Karpas-422 (cell line): Measurements from ENCODE around the gene VPS52. TPM values are rescaled to one million over a fixed set of nuclear protein-coding genes. Genes with fewer than 3 reads are reported as not detected.

Experiments
- DNase-seq: peaks from one replicate; pipeline ENCODE4 v3.0.0-alpha.2; 2015
- H2AFZ ChIP-seq: fragments of 200-600 bp; sonication (generic); 2 replicates; pipeline ENCODE4 v1.6.1; 2014; ENCODE audit warnings: antibody characterized with exemption, low read length, mixed read lengths
- H3K27ac ChIP-seq: fragments of 200-600 bp; sonication (generic); 2 replicates; pipeline ENCODE4 v1.5.1; 2014; ENCODE audit warnings: mild to moderate bottlenecking, low read length, moderate library complexity
- H3K27me3 ChIP-seq: fragments of 200-600 bp; sonication (generic); 2 replicates; pipeline ENCODE4 v1.6.1; 2014; ENCODE audit warnings: low read length, mixed read lengths
- H3K36me3 ChIP-seq: fragments of 200-600 bp; sonication (generic); 2 replicates; pipeline ENCODE4 v1.6.1; 2014; ENCODE audit warnings: low read length, mixed read lengths; ENCODE audit not compliant: insufficient read depth
- H3K4me1 ChIP-seq: fragments of 200-600 bp; sonication (generic); 2 replicates; pipeline ENCODE4 v1.6.1; 2014; ENCODE audit warnings: mild to moderate bottlenecking, low read length, mixed read lengths
- H3K4me2 ChIP-seq: fragments of 200-600 bp; sonication (generic); 2 replicates; pipeline ENCODE4 v1.6.1; 2014; ENCODE audit warnings: low read length, low read depth, mild to moderate bottlenecking; ENCODE audit not compliant: poor library complexity, severe bottlenecking
- H3K4me3 ChIP-seq: fragments of 200-600 bp; sonication (generic); 2 replicates; pipeline ENCODE4 v1.5.1; 2014; ENCODE audit warnings: mild to moderate bottlenecking, antibody characterized with exemption, low read length, mixed read lengths
- H3K79me2 ChIP-seq: fragments of 200-600 bp; sonication (generic); 2 replicates; pipeline ENCODE4 v1.6.1; 2014; ENCODE audit warnings: mild to moderate bottlenecking, low read length, mixed read lengths
- H3K9ac ChIP-seq: fragments of 200-600 bp; sonication (generic); 2 replicates; pipeline ENCODE4 v1.6.0; 2014; ENCODE audit warnings: low read length
- H3K9me2 ChIP-seq: fragments of 200-600 bp; sonication (generic), shearing (Covaris generic); replicated peaks from 2 replicates; pipeline ENCODE4 v1.6.0; 2014; ENCODE audit warnings: mild to moderate bottlenecking, low read length, moderate library complexity; ENCODE audit not compliant: insufficient read depth
- H3K9me3 ChIP-seq: fragments of 300-700, 200-600 bp; sonication (generic); 2 replicates; pipeline ENCODE4 v1.6.1; 2014; ENCODE audit warnings: low read length, mixed read lengths
- H4K20me1 ChIP-seq: fragments of 200-600 bp; sonication (generic); 2 replicates; pipeline ENCODE4 v1.6.1; 2014; ENCODE audit warnings: mild to moderate bottlenecking, antibody characterized with exemption, low read length, low read depth; ENCODE audit not compliant: insufficient read depth
- total RNA-seq: library from RNA; depleted of rRNA; stranded (reverse); fragments of >200 nt; shearing (Covaris generic); gene quantifications from 2 replicates; pipeline ENCODE4 v1.2.3, GENCODE V29; 2014; ENCODE audit warnings: low replicate concordance

Gene VPS52
- total RNA-seq, 1 experiment from 2014 or later, result 76.5 TPM

GRCh38 chr6:33254591-33254990 is 17.1 kb downstream of the VPS52 start:
- H3K4me1 ChIP-seq, result peaks cover 12% of the 10 kb centered on the region
- no peak overlapping the region for H3K9ac ChIP-seq
- no peak overlapping the region for H3K4me2 ChIP-seq
- H4K20me1 ChIP-seq, result no peaks in the 10 kb centered on the region
- H3K36me3 ChIP-seq, result peaks cover 7% of the 10 kb centered on the region; the same call in 1 of the 2 replicates
- no peaks in the 10 kb centered on the region for H3K9me3 ChIP-seq
- no peaks in the 10 kb centered on the region for H3K9me2 ChIP-seq
- no peaks in the 10 kb centered on the region for H3K27me3 ChIP-seq
- DNase-seq, result no peak
- H3K4me3 ChIP-seq, result no peak overlapping the region
- no peak overlapping the region for H3K27ac ChIP-seq
- H2AFZ ChIP-seq, result no peak overlapping the region
- peaks cover 16% of the 10 kb centered on the region for H3K79me2 ChIP-seq

- H3K9me2 ChIP-seq, result no peaks in the 10 kb centered on the region
- H3K79me2 ChIP-seq, result peaks cover 17% of the 10 kb centered on the region
- no peak for DNase-seq
- no peaks in the 10 kb centered on the region for H3K9me3 ChIP-seq
- peaks cover 7% of the 10 kb centered on the region; the same call in 1 of the 2 replicates for H3K36me3 ChIP-seq
- H2AFZ ChIP-seq, result no peak overlapping the region
- no peak overlapping the region for H3K4me2 ChIP-seq
- no peaks in the 10 kb centered on the region for H4K20me1 ChIP-seq
- H3K27ac ChIP-seq, result no peak overlapping the region
- H3K4me3 ChIP-seq, result no peak overlapping the region
- no peak overlapping the region for H3K9ac ChIP-seq
- no peaks in the 10 kb centered on the region for H3K27me3 ChIP-seq
- peaks cover 23% of the 10 kb centered on the region for H3K4me1 ChIP-seq
These were observed 18.9 kb downstream of the VPS52 start for GRCh38 chr6:33252759-33253158.

DNA sequence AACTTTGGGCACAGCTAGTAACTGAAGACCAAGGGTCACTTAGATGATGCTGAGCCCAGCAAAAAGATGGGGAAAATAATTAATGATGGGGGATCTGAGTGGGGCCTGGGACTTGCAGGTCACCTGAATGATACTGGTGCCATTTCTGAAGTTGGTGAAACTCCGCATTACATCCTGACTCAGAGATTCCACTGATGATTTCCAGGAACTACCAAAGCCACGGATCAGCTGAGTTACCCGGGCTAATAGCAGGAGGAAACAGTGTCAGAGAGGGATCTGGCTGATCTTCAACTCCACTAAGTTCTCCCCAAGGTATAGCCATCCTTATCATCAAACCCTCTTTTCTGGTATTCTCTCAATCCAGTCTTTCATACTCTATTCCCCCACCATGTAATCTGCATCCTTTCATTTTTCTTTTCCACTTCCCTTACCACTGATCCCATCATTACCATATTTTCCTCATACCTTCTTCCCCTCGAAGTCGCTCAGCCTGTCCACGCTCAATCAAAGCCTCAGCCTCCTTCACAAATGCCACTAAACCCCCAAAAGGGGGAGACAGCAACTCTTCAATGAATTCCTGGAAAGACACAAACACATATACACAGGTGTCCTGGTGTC is 20.2 kb downstream of the VPS52 start:
- Histone ChIP-seq H3K36me3 (peaks cover 7% of the 10 kb centered on the region; the same call in 1 of the 2 replicates), H3K27ac (no peak overlapping the region), H4K20me1 (no peaks in the 10 kb centered on the region), H3K79me2 (peaks cover 17% of the 10 kb centered on the region), H3K4me2 (no peak overlapping the region), H3K9me3 (no peaks in the 10 kb centered on the region), H3K4me1 (peaks cover 24% of the 10 kb centered on the region), H3K27me3 (no peaks in the 10 kb centered on the region), H3K9ac (no peak overlapping the region; the same call in 1 of the 2 replicates), H3K4me3 (no peak overlapping the region), H3K9me2 (no peaks in the 10 kb centered on the region), H2AFZ (no peak overlapping the region)
- no peak for DNase-seq

DNA sequence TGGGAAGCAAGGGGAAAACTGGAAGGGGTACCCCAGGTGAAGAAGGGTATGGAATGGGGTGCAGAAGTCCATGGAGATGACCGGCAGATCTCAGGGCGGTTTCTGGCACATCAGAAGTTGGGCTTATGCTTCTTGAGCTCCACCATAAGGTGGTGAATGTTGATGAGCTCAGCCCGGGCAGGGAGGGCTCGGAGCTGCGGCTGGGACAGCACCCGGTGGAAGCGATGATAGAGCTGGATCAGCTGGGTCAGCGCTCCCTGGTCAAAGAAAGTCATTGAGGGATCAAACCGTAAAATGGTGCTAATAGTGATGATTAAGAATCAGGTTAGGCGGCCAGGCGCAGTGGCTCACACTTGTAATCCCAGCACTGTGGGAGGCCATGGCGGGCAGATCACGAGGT is 20.9 kb downstream of the VPS52 start:
- Histone ChIP-seq H3K27me3 (no peaks in the 10 kb centered on the region), H3K4me3 (peak overlapping the region; percentile 90; the same call in 1 of the 2 replicates), H3K79me2 (peaks cover 17% of the 10 kb centered on the region), H3K27ac (no peak overlapping the region), H3K9me2 (no peaks in the 10 kb centered on the region), H3K9ac (peak overlapping the region; percentile 90), H3K4me1 (peaks cover 24% of the 10 kb centered on the region), H3K4me2 (peak overlapping the region; percentile 99), H3K9me3 (no peaks in the 10 kb centered on the region), H2AFZ (no peak overlapping the region), H4K20me1 (no peaks in the 10 kb centered on the region), H3K36me3 (peaks cover 7% of the 10 kb centered on the region; the same call in 1 of the 2 replicates)
- DNase-seq, result no peak

DNA sequence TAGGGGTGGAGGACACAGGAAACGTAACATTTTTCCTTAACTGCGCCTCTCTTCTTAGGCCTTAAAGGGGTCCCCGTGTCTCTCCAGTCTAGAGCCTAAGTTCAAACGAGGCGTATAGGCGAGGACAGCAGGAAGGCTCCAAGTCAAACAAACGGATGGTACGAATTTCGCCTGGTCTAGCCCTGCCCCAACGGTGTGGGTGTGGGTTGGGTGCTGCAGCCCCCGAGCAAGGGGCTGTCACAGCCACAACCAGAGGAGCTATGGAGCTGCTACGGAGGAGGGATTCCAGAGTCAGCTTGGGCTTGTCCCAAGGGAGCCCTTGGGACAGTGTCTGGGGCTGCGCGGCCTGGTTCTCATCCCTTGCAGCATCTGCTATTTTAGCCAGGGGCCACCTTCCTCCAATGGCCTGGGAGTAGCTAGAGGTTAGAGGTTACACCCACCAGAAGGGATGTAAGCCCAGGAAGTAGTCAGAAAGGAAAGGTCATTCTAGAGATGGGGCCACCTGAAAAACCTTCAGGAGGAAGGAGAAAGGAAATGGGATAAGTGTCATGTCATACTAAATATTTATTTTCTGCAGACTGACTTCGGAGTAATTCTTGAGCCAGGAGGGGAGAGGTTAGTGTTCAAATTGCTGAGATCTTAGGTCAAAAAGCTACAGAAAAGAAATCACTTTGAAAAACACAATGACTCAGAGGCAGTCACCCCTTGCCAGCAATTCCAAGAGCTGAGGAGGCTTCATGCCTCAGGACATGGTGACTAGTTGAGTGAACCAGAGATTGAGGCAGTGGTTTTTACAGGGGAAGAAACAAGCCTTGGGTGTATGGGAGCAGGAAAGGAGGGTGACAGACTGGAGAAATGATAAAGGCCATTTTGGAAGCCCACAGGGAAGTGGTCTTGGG is 21.7 kb downstream of the VPS52 start:
- H3K27me3 ChIP-seq, result no peaks in the 10 kb centered on the region
- H3K4me2 ChIP-seq, result peak overlapping the region; percentile 99
- H3K9ac ChIP-seq, result peak overlapping the region; percentile 90
- no peaks in the 10 kb centered on the region for H3K9me3 ChIP-seq
- H3K27ac ChIP-seq, result peak overlapping the region; percentile 75
- peaks cover 7% of the 10 kb centered on the region; the same call in 1 of the 2 replicates for H3K36me3 ChIP-seq
- peak overlapping the region; percentile 64; the same call in 1 of the 2 replicates for H2AFZ ChIP-seq
- no peaks in the 10 kb centered on the region for H3K9me2 ChIP-seq
- peaks cover 24% of the 10 kb centered on the region for H3K4me1 ChIP-seq
- no peak for DNase-seq
- H4K20me1 ChIP-seq, result no peaks in the 10 kb centered on the region
- H3K4me3 ChIP-seq, result peak overlapping the region; percentile 90
- H3K79me2 ChIP-seq, result peaks cover 17% of the 10 kb centered on the region

DNA sequence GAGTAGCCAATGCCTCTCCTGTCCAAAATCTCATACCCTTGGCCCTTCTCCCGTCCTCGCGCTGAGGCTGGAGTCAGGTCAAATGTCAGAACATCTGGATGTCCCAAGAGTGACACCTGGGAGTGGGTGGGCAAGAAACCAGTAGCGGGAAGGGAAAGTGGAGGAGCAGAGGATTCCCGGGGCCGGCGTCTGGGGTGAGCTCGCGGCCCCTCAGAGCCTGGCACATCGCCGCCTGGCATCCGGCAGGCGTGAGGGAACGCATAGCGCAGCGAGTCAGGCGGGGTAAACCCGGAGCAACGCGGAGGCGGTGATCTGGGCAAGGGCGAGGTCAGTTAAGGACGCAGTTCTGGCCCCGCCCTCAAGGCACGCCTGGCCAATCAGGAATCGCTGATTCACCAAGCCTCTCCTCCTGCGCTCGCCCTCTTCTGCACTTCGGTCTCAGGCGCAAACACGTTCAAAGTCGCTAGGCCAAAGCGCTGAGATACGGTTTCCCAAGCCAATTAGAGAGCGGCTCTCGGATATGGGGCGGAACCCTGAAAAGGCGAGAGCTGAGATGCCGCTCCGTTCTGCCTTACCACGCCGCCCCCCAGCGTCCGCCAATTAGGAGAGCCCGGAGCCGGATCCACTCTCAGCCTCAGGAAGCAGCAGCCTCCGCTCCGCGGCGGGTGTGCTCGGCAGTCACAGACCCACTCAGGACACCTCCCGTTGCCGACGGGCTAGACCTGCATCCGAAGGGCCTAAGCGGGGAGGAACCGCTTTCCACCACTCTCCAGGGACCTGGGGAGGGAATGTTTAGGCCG is 22.5 kb downstream of the VPS52 start:
- H3K4me2 ChIP-seq, result peak overlapping the region; percentile 99
- H3K27ac ChIP-seq, result peak overlapping the region; percentile 75
- H3K36me3 ChIP-seq, result peaks cover 7% of the 10 kb centered on the region; the same call in 1 of the 2 replicates
- peak overlapping the region; percentile 90 for H2AFZ ChIP-seq
- H3K27me3 ChIP-seq, result no peaks in the 10 kb centered on the region
- peaks cover 24% of the 10 kb centered on the region for H3K4me1 ChIP-seq
- no peaks in the 10 kb centered on the region for H3K9me3 ChIP-seq
- peaks cover 17% of the 10 kb centered on the region for H3K79me2 ChIP-seq
- peak overlapping the region; percentile 90 for H3K4me3 ChIP-seq
- peak overlapping the region; percentile 90 for H3K9ac ChIP-seq
- peak; percentile 99 for DNase-seq
- no peaks in the 10 kb centered on the region for H4K20me1 ChIP-seq
- no peaks in the 10 kb centered on the region for H3K9me2 ChIP-seq

- Histone ChIP-seq H3K36me3 (peaks cover 7% of the 10 kb centered on the region; the same call in 1 of the 2 replicates), H3K4me1 (peaks cover 24% of the 10 kb centered on the region), H3K27ac (peak overlapping the region; percentile 42), H4K20me1 (no peaks in the 10 kb centered on the region), H3K9me2 (no peaks in the 10 kb centered on the region), H3K79me2 (peaks cover 17% of the 10 kb centered on the region), H3K27me3 (no peaks in the 10 kb centered on the region), H3K9me3 (no peaks in the 10 kb centered on the region), H2AFZ (peak overlapping the region; percentile 90), H3K4me2 (peak overlapping the region; percentile 94), H3K4me3 (peak overlapping the region; percentile 73), H3K9ac (peak overlapping the region; percentile 73)
- no peak for DNase-seq
These were observed 23.1 kb downstream of the VPS52 start for GRCh38 chr6:33248643-33248931.
